NCI-H146 (cell line): ENCODE results near the gene TP53.
"Not testable (repeated sequence)": the region's sequence is repeated elsewhere in the genome, so short reads cannot be mapped to it uniquely, and the experiment has no call there.

Source experiments
- DNase-seq: peaks from one replicate; lab custom pipeline; 2025; lab: John Stamatoyannopoulos, UW

Gene TP53

DNA sequence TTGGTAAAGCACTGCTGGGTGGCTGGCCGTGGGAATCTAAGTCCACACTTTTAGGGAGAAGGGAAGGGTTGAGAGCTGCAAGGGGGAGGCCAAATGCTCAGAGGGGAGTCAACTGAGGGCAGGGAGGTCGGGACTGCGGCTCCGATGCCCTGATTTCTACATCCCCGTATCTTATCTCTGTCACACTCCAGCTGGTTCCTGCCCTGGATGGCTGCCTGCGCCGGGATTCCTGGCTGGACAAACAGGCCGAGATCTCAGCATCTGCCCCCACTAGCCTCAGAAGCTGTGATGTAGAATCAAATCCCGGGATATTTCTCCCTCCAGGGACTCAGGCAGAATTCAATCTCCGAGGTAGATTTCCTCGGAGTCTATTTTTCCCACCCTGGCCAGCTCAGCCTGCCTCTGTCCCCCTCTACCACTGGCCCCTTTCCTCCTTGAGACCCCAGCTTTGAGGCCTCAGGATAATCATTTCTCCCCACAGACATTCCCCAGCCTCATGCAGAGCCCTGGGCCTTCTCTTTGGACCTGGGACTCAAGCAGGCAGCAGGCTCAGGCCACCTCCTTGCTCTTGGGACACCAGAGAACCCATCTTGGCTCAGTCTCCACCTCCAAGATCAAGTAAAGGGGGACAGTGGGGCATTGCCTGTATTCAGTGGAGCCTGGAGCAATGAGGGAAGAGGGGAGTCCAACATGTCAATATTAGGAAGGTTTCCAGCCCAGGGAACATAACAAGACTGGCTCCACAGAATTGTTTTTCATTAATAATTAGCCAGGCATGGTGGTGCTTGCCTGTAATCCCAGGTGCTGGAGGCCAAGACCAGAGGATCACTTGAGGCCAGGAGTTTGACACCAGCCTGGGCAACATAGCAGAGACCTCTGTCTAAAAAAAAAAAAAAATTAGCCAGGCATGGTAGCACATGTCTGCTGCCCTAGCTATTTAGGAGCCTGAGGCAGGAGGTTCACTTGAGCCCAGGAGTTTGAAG is 55.6 kb downstream of the TP53 start:
- no peak for DNase-seq

DNA sequence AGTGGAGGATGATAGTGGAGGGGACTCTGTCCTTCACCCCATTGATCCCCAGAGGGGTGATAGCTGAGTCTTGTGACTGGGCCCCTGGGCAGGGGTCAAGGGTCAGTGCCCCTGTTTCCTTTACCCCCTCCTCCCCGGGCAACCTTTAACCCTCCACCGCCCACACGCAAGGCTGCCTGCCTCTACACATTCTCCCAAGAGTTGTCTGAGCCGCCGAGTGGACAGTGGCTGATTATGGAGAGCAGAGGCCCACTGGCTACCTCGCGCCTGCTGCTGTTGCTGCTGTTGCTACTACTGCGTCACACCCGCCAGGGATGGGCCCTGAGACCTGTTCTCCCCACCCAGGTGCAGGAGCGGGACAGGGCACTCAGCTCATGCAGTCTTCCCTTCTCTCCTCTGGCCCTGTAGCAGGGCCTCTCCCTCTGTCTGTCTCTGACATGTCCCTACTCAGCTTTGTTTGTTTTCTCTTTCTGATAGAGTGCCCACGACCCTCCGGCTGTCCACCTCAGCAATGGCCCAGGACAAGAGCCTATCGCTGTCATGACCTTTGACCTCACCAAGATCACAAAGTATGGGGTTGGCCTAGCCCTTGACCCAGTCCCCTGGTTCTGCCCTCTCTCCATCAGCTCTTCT is 57.2 kb downstream of the TP53 start, which contains the start of gene SHBG:
Gene SHBG, plus strand, starts transcription at position 197 of the 633 bp plus-strand sequence. Its CDS starts 38 bp downstream, at position 235.
- no peak for DNase-seq

DNA sequence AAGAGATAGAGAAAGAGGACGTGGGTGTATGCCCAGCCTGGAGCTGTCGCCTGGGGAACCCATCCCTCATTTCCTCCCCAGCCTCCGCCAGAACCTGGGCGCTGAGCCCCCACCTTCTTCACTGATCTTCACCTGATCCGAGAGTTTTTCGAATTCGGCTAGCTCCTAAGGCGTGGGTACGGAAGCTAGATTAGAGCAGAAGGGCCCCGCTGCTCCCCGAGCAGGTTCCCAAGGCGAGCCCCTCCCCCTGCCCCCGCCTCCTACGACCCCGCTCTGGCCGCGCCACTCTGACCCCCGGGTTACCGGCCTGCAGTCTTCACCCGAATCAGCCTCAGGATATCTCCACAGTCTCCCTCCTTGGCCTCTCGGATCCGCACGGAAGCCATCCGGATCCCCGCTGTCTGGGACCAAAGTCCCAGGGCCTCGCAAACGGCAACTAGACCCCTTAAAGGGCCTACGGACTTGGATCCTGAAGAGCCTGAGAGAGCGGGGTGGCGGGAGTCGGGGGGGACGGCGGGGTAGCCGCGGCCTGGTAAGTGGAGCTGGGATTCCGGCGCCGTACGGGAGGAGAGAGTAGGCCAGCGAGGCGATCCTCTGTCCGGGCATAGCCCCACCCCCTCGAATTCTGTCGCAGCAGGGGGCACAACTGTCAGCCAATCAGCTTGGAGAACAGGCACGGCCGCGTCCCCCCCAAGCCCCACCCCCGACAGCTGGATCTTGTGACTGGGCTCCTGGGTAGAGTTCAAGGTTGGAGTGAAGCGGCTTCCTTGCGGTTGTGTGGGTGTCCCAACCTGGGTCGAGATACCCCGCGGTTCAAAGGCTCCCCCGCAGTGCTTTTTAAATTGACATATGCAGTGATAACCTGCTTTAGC is 59.8 kb downstream of the TP53 start, which contains the start of gene SAT2:
Gene SAT2, minus strand, starts transcription at position 572 of the 872 bp plus-strand sequence. Its CDS starts 186 bp downstream, at position 386.
- peak; percentile 90 for DNase-seq

DNA sequence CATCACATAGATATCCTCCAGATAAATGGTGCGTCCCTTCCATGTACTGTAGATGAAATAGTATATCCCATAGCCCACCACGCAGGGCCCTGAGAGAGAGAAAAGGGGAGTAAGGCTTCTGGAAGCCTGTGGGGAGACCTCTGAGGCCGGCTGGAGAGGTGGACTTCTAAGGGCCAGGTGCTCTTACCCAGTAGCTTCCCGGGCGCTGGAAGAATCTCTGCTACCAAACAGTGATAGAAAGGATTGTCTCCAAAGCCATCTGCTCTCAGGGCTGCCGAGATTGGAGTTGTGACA is 60.4 kb downstream of the TP53 start:
- no peak for DNase-seq

DNA sequence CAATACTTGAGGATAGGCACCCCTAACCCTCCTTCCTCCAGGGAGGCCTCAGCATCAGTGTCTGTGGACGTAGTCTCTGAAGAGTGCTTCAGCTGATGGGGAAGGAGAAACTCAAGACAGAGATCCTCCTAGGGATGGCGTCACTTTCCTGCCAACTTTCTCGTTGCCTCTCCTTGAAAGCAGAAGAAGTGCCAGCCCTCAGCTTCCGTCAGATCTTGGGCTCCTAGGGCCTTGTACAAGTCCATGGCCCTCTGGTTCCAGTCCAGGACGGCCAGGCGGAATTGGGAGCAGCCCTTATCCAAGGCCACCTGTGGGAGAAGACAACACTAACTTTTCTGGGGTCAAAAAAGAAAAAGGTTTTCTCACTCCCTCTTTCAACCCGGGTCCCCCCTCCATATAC is 61.0 kb downstream of the TP53 start:
- no peak for DNase-seq

DNA sequence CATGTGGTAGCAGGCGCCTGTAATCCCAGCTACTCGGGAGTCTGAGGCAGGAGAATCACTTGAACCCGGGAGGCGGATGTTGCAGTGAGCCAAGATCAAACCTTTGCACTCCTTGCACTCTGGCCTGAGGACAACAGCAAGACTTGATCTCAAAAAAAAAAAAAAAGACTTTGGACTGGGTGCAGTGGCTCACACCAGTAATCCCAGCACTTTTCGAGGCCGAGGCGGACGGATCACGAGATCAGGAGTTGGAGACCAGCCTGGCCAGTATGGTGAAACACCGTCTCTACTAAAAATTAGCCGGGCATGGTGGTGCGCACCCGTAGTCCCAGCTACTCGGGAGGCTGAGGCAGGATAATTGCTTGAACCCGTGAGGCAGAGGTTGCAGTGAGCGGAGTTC is 61.5 kb downstream of the TP53 start:
- not testable (repeated sequence) for DNase-seq

DNA sequence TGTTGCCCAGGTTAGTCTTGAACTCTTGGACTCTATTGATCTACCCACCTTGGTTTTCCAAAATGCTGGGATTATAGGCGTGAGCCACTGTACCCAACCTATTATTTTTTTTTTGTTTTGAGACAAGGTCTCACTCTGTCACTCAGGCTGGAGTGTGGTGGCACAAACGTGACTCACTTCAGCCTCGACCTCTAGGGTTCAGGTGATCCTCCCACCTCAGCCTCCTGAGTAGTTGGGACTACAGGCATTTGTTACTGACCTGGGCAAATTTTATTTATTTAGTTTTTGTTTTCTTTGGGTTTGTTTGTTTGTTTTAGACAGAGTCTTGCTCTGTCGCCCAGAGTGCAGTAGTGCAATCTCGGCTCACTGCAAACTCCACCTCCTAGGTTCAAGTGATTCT is 63.6 kb downstream of the TP53 start:
- DNase-seq, result no peak

DNA sequence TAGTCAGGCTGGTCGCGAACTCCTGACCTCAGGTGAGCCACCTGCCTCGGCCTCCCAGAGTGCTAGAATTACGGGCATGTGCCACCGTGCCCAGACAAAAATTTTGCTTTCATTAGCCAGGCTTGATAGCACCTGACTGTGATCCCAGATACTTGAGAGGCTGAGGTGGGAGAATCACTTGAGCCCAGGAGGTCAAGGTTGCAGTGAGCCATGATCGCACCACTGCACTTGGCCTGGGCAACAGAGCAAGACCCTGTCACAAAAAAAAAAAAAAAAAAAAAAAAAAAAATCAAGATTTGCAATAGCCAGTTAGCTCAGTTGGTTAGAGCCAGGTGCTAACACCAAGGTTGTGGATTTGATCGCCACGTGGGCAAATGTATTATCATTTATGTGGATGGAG is 66.5 kb downstream of the TP53 start:
- no peak for DNase-seq

DNA sequence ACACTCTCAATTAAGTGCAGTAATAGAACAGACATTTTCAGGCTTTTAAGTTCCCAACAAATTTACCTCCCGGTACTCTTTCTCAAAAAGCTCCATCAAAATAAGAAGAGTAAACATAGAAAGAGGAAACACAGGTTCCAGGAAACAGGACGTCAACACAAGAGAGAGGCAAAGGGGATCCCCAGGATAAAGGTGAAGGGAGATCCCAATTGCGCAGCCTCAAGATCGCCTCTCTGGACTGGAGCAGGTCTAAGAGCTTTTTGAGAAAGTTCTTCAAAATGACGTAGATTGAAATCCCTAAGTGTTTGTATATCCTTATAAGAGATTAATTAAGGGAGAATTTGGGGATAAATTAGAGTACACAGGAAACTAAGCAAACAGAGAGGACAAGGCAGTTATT is 68.7 kb downstream of the TP53 start:
- no peak for DNase-seq
